GM12873 (cell line): ENCODE measurements around the gene PTOV1.

Source experiments
- TF ChIP-seq, protein P1 (sequence below): IDR thresholded peaks from 2 replicates; pipeline ENCODE4 v1.5.1; 2012; ENCODE audit warnings: low read depth, mild to moderate bottlenecking, moderate library complexity, low read length, control low read depth; ENCODE audit not compliant: insufficient read depth; ENCODE audit errors: missing control alignments

The PTOV1 gene

GRCh38 chr19:49857061-49857837, 6.3 kb downstream of the PTOV1 start:
- TF ChIP-seq, protein P1, sequence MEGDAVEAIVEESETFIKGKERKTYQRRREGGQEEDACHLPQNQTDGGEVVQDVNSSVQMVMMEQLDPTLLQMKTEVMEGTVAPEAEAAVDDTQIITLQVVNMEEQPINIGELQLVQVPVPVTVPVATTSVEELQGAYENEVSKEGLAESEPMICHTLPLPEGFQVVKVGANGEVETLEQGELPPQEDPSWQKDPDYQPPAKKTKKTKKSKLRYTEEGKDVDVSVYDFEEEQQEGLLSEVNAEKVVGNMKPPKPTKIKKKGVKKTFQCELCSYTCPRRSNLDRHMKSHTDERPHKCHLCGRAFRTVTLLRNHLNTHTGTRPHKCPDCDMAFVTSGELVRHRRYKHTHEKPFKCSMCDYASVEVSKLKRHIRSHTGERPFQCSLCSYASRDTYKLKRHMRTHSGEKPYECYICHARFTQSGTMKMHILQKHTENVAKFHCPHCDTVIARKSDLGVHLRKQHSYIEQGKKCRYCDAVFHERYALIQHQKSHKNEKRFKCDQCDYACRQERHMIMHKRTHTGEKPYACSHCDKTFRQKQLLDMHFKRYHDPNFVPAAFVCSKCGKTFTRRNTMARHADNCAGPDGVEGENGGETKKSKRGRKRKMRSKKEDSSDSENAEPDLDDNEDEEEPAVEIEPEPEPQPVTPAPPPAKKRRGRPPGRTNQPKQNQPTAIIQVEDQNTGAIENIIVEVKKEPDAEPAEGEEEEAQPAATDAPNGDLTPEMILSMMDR, result no peak

DNA sequence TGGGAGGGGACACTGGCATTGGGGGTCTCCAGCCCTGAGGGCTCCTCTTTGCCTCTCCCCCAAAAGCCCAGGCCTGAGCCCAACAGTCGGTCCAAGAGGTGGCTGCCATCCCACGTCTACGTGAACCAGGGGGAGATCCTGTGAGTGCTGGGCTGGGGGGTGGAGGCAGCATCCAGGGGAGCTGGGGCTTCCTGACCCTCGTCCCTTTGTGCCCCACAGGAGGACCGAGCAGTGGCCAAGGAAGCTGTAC, 6.8 kb downstream of the PTOV1 start:
- TF ChIP-seq, protein P1, result no peak

- TF ChIP-seq, protein P1, result no peak
Measured at GRCh38 chr19:49858088-49858985, 7.4 kb downstream of the PTOV1 start.

DNA sequence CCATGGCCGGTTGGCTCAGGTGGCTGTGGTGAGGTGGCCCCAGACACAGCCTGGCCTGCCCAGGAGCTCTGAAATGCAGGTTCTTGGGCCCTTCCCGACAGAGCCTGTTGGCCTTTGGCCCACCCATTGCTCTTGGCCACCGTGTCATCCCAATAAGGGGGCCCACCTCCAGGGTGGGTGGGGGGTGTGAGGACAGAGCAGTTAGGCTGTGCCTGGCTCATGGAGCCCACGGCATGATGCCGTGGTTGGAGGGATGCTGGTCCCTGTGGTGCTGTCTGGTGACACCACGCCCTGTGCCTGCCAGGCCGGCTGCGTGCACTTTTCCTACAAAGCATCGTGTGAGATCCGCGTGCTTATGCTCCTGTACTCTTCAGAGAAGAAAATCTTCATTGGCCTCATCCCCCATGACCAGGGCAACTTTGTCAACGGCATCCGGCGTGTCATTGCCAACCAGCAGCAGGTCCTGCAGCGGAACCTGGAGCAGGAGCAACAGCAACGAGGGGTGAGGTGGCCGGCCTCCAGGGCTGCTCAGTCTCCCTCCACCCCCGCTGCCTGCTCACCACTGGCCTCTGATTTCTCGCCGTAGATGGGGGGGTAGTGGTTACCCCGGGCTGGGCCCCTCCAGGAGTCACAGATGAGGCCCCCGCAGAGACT, 8.8 kb downstream of the PTOV1 start:
- TF ChIP-seq, protein P1, result no peak

GRCh38 chr19:49860336-49861102, 9.6 kb downstream of the PTOV1 start:
- TF ChIP-seq, protein P1, result no peak

DNA sequence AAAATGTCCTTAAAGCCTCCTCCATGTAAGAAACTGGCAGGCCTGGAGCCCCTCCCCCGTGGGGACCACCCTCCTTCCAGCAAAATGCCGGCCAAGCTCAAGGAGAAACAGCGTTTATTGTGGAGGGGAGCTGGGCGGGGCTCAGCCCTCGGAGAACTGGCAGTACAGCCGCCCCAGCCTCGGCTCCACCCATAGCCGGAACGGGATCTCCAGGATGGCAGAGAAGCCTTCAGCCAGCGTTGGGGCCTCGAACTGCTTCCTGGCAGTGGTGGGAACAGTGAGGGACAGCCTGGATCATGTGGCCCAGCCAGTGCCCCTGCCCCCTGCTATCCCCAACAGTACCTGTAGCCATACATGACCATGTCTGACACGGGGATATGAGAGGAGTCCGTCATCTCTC, 10.1 kb downstream of the PTOV1 start:
- TF ChIP-seq, protein P1, result no peak
